LNCAP (cell line): Measurements from ENCODE around the gene TENT5C.

Source experiments
- TF ChIP-seq, protein P1 (sequence below): fragments of 450-650 bp; IDR thresholded peaks from 2 replicates; pipeline ENCODE4 v1.5.1; 2017; ENCODE audit warnings: mild to moderate bottlenecking

The TENT5C gene

GRCh38 chr1:117586747-117587498, 18.9 kb upstream of the TENT5C start:
- TF ChIP-seq, protein P1, sequence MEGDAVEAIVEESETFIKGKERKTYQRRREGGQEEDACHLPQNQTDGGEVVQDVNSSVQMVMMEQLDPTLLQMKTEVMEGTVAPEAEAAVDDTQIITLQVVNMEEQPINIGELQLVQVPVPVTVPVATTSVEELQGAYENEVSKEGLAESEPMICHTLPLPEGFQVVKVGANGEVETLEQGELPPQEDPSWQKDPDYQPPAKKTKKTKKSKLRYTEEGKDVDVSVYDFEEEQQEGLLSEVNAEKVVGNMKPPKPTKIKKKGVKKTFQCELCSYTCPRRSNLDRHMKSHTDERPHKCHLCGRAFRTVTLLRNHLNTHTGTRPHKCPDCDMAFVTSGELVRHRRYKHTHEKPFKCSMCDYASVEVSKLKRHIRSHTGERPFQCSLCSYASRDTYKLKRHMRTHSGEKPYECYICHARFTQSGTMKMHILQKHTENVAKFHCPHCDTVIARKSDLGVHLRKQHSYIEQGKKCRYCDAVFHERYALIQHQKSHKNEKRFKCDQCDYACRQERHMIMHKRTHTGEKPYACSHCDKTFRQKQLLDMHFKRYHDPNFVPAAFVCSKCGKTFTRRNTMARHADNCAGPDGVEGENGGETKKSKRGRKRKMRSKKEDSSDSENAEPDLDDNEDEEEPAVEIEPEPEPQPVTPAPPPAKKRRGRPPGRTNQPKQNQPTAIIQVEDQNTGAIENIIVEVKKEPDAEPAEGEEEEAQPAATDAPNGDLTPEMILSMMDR = no peak

GRCh38 chr1:117587499-117588356, 18.1 kb upstream of the TENT5C start:
- TF ChIP-seq, protein P1 = no peak

DNA sequence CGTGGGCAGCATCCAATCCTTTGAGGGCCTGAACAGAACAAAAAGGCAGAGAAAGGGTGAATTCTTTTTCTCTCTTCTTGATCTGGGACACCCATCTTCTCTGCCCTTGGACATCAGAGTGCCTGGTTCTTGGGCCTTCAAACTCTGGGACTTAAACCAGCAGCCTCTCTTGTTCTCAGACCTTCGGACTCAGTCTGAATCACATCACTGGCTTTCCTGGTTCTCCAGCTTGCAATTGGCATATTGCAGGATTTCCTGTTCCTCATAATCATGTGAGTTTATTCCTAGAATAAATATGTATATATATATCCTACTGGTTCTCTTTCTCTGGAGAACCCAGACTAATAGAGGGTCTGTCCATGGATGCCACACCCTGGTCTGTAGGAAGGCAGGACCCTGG, 16.3 kb upstream of the TENT5C start:
- TF ChIP-seq, protein P1 = no peak

- TF ChIP-seq, protein P1 = no peak
These were observed 15.4 kb upstream of the TENT5C start for GRCh38 chr1:117590273-117590925.

DNA sequence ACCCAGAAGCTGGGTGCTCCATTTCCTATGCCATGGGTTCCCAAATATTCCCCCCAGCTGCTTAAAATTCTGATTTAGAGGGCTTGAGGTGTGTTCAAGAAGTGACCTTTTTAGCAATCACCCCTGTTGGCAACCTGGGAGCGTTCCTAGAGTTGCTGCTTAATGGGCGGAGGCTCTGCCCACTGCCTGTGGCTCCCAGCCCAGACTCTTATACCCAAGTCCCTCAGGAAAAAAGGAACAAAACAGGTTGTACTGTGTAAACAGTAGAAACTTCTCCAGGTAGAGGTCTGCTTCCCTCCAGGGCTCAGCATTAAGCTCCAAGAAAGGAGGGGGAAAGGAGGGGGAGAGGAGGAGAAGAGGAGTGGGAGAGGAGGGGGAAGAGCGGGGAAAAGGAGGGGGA, 14.6 kb upstream of the TENT5C start:
- TF ChIP-seq, protein P1 = no peak

DNA sequence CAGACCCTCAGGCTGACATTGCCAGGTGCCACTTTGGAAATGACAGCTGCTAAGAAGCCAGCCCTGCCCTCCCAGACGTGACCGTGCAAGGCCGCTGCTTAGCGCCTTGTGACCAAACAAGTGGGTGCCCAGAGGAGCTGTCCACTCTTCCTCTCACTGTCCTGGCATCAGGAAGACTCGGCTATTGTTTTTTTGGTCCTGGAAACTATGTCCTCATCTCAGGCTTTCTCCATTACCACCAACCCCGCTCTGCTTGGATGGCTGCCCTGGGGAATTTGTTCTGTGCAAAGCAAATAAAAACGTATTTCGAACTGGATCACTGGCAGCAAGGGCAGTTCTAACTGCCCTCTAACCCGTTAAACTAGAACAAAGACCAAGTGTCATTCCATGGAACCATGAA, 13.7 kb upstream of the TENT5C start:
- TF ChIP-seq, protein P1 = no peak

DNA sequence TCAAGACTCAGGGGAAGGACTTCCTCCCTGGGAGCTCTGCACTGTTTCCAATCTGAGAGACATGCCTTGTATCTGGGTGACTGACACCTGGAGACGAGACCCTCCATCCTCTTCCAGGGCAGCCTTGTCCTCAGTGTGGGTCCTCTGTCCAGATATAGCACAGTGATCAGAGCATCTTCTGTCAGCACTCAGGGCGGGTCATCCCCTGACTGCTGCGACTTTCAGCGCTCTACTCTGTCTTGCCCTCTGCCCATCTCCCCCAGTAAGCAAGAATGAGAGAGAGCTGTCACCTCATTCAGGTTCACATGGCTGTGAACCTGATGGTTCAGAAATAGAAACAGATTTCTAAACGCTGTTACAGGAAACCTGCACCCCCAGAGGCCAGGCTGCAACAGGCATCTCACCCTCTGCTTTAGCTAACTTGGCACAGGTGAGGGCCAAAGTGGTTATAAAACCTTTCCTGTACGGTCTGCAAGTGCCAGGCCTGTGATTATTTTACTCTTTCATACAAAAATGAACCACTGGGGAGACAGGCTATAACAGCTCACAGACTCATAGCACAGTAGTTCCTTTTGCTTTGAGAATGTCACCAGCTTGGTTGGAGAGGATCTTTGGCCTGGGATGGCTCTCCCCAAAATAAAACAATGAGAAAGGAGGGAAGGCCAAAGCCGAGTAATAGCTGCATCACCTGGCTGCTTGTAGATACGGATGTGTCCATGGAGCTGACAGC, 11.4 kb upstream of the TENT5C start:
- TF ChIP-seq, protein P1 = no peak
